Effector memory CD4-positive, alpha-beta T cell (primary cell): ENCODE measurements around the gene EFCAB13.
"Not testable (repeated sequence)": the region's sequence is repeated elsewhere in the genome, so short reads cannot be mapped to it uniquely, and the experiment has no call there.

Experiments used
- DNase-seq, 3 donors: peaks; one replicate each; pipeline ENCODE4 v3.0.0-alpha.2; 2020
- H3K27ac ChIP-seq: 2 replicates; pipeline ENCODE4 v1.7.0; 2013; ENCODE audit warnings: mild to moderate bottlenecking, low read length, moderate library complexity; ENCODE audit not compliant: insufficient read depth, poor library complexity, severe bottlenecking
- H3K27me3 ChIP-seq: replicated peaks from 2 replicates; pipeline ENCODE4 v1.7.0; 2013; ENCODE audit warnings: mild to moderate bottlenecking, low read length; ENCODE audit not compliant: insufficient read depth, control insufficient read depth, poor library complexity, severe bottlenecking
- H3K36me3 ChIP-seq: 2 replicates; pipeline ENCODE4 v1.7.0; 2013; ENCODE audit warnings: mild to moderate bottlenecking, low read length, moderate library complexity; ENCODE audit not compliant: control insufficient read depth, insufficient read depth
- H3K4me1 ChIP-seq: 2 replicates; pipeline ENCODE4 v1.7.0; 2013; ENCODE audit warnings: low read length, mild to moderate bottlenecking; ENCODE audit not compliant: control insufficient read depth, insufficient read depth, poor library complexity, severe bottlenecking
- H3K4me3 ChIP-seq: 2 replicates; pipeline ENCODE4 v1.7.0; 2013; ENCODE audit warnings: low read length, low read depth, mild to moderate bottlenecking; ENCODE audit not compliant: insufficient read depth, poor library complexity, severe bottlenecking
- H3K9me3 ChIP-seq: 2 replicates; pipeline ENCODE4 v1.7.0; 2013; ENCODE audit warnings: mild to moderate bottlenecking, low read length, moderate library complexity; ENCODE audit not compliant: control insufficient read depth

The EFCAB13 gene

DNA sequence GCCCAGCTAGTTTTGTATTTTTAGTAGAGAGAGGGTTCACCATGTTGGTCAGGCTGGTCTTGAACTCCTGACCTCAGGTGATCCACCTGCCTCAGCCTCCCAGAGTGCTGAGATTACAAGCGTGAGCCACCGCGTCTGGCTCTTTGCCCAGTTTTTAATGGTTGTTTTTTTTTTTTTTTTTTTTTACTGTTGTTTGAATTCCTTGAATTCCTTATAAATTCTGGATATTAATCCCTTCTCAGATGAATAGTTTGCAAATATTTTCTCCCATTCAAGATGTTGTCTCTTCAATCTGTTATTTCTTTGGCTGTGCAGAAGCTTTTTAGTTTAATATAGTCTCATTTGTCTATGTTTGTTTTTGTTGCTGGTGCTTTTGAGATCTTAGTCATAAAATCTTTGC is 47.1 kb downstream of the EFCAB13 start:
- H3K4me3 ChIP-seq, DNase-seq, H3K27ac ChIP-seq, H3K9me3 ChIP-seq, H3K36me3 ChIP-seq, H3K27me3 ChIP-seq, H3K4me1 ChIP-seq: not testable (repeated sequence)

DNA sequence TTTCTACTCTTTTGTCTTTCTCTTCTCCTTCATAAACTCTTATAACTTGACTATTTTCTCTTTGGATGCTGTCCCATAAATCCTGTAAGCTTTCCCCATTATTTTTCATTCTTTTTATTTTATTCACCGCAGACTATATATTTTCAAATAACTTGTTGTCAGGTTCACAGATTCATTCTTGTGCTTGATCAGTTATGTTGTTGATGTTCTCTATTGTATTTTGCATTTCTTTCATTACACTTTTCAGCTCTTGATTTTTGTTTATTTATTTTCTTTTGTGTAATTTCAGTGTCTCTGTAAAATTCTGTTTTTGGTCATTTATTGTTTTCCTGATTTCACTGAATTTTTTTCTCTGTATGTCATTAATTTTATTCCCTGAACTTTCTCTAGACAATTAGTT is 49.2 kb downstream of the EFCAB13 start:
- no peak for DNase-seq
- Histone ChIP-seq H3K9me3 (no peaks in the 10 kb centered on the region), H3K4me3 (no peak overlapping the region), H3K36me3 (no peaks in the 10 kb centered on the region), H3K27me3 (no peaks in the 10 kb centered on the region), H3K27ac (no peak overlapping the region), H3K4me1 (no peaks in the 10 kb centered on the region)

DNA sequence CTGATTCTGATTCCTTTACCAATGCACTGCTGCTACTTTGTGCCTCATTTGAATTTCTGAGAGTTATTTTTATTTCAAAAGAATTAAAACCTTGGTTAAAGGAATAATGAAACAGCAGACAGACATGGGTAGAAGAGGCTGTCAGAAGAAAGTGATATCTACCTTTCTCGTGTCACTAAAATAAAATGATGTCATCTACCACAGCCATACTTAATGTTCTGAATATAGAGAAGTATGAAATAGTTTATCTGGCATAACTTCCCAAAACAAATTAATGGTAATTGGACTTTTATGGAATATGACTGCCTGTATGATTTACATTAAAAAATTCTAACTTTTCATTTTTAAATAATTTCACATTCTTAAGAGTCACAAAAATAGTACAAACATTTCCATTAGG is 52.5 kb downstream of the EFCAB13 start:
- DNase-seq: no peak
- Histone ChIP-seq H3K27ac (no peak overlapping the region), H3K4me1 (no peaks in the 10 kb centered on the region), H3K4me3 (no peak overlapping the region), H3K36me3 (no peaks in the 10 kb centered on the region), H3K27me3 (no peaks in the 10 kb centered on the region), H3K9me3 (no peaks in the 10 kb centered on the region)

GRCh38 chr17:47388825-47389224 is 65.1 kb downstream of the EFCAB13 start:
- no peaks in the 10 kb centered on the region for H3K36me3 ChIP-seq
- DNase-seq: no peak
- no peak overlapping the region for H3K27ac ChIP-seq
- no peaks in the 10 kb centered on the region for H3K9me3 ChIP-seq
- H3K4me3 ChIP-seq: no peak overlapping the region
- no peaks in the 10 kb centered on the region for H3K4me1 ChIP-seq
- no peaks in the 10 kb centered on the region for H3K27me3 ChIP-seq

GRCh38 chr17:47397532-47398128 is 73.9 kb downstream of the EFCAB13 start:
- not testable (repeated sequence) for H3K27ac ChIP-seq, H3K9me3 ChIP-seq, H3K27me3 ChIP-seq, H3K36me3 ChIP-seq, H3K4me3 ChIP-seq, DNase-seq, H3K4me1 ChIP-seq

- no peak overlapping the region for H3K4me3 ChIP-seq
- H3K9me3 ChIP-seq: no peaks in the 10 kb centered on the region
- H3K27ac ChIP-seq: no peak overlapping the region
- no peaks in the 10 kb centered on the region for H3K4me1 ChIP-seq
- H3K36me3 ChIP-seq: no peaks in the 10 kb centered on the region
- DNase-seq: no peak
- no peaks in the 10 kb centered on the region for H3K27me3 ChIP-seq
These were observed 76.6 kb downstream of the EFCAB13 start for GRCh38 chr17:47400333-47400732.

DNA sequence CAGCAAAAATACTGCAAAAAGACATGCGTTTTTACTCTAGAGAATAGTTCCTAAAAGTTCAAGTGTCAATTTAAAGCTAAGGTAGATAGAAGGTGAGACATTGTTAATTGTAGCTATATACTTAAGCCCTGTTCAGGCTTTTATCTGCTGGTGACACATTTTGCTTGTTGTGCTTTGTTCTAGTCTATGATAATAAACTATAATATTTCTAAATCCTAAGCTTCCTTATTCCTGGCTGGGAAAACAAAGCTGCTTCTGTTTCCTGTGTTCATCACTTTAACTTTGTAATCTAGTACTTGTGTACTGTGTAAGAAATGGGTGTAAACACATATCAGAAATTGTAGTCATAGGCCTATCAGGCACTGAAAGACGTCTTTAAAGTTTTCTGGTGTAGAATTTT is 77.3 kb downstream of the EFCAB13 start:
- no peak for DNase-seq

GRCh38 chr17:47404006-47404405 is 80.3 kb downstream of the EFCAB13 start:
- H3K27me3 ChIP-seq: no peaks in the 10 kb centered on the region
- no peak overlapping the region for H3K27ac ChIP-seq
- DNase-seq: no peak
- no peaks in the 10 kb centered on the region for H3K9me3 ChIP-seq
- H3K36me3 ChIP-seq: no peaks in the 10 kb centered on the region
- H3K4me1 ChIP-seq: no peaks in the 10 kb centered on the region
- H3K4me3 ChIP-seq: no peak overlapping the region

More for the DNA sequence above, 77.3 kb downstream of the EFCAB13 start:
- no peaks in the 10 kb centered on the region for H3K9me3 ChIP-seq
- H3K4me1 ChIP-seq: no peaks in the 10 kb centered on the region
- no peak overlapping the region for H3K27ac ChIP-seq
- H3K36me3 ChIP-seq: no peaks in the 10 kb centered on the region
- H3K27me3 ChIP-seq: no peaks in the 10 kb centered on the region
- no peak overlapping the region for H3K4me3 ChIP-seq

- H3K36me3 ChIP-seq: no peaks in the 10 kb centered on the region
- no peaks in the 10 kb centered on the region for H3K9me3 ChIP-seq
- no peaks in the 10 kb centered on the region for H3K4me1 ChIP-seq
- H3K27ac ChIP-seq: no peak overlapping the region
- H3K27me3 ChIP-seq: no peaks in the 10 kb centered on the region
- H3K4me3 ChIP-seq: no peak overlapping the region
- no peak for DNase-seq
These were observed 81.1 kb downstream of the EFCAB13 start for GRCh38 chr17:47404875-47405274.

DNA sequence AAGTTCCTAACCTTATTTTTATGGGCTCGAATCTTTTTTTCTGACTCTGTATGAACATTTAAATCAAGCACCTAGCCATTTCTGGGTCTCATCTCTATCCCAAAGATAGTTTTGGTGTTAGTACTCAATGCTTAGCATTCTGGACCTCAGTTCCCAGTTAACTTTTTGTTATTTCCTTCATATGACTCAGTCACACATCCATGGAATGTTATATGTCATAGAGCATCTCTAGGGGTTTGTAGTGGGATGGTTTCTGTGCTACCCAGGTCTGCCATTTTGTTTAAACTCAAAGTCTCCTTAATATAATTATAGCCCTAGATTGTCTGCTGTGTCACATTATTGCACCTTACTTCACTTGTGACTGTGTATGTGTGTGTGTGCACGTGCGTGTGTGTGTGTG is 90.1 kb downstream of the EFCAB13 start:
- H3K4me3 ChIP-seq: no peak overlapping the region
- H3K27ac ChIP-seq: no peak overlapping the region
- H3K4me1 ChIP-seq: no peaks in the 10 kb centered on the region
- no peaks in the 10 kb centered on the region for H3K27me3 ChIP-seq
- no peaks in the 10 kb centered on the region for H3K9me3 ChIP-seq
- H3K36me3 ChIP-seq: no peaks in the 10 kb centered on the region
- DNase-seq: no peak
